ENCODE results near the gene PHF10. TPM values are rescaled to one million over a fixed set of nuclear protein-coding genes. Genes with fewer than 3 reads are reported as not detected.

PHF10 gene
- total RNA-seq, 2 donors from 2014 or later = 82.5 to 82.8 TPM

DNA sequence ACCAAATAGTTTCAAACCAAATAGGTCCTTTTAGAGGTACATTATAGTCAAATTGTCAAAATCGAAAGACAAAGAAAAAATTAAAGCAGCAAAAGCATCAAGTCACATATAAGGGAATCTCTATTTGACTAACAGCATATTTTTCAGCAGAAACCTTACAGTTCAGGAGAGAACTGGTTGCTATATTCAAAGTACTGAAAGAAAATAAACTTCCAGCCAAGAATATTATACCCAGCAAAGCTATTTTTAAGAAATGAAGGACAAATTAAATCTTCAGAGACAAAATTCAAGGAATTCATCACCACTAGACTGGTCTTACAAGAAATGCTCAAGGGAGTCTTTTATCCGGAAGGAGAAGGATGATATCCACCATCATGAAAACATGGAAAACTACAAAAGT, 38.4 kb downstream of the PHF10 start:
- Mint-ChIP-seq H3K27ac (no peak overlapping the region), H3K27me3 (ENCODE audit: insufficient read depth) (no peaks in the 10 kb centered on the region), H3K4me1 (no peaks in the 10 kb centered on the region), H3K9me3 (peaks cover 47% of the 10 kb centered on the region), H3K36me3 (ENCODE audit: low read depth) (peaks cover 76% of the 10 kb centered on the region), H3K4me3 (no peak overlapping the region)
- H3K27me3 ChIP-seq (ENCODE audit: control insufficient read depth, insufficient read depth, low read length, poor library complexity, severe bottlenecking) = no peaks in the 10 kb centered on the region
- TF ChIP-seq, protein P1, sequence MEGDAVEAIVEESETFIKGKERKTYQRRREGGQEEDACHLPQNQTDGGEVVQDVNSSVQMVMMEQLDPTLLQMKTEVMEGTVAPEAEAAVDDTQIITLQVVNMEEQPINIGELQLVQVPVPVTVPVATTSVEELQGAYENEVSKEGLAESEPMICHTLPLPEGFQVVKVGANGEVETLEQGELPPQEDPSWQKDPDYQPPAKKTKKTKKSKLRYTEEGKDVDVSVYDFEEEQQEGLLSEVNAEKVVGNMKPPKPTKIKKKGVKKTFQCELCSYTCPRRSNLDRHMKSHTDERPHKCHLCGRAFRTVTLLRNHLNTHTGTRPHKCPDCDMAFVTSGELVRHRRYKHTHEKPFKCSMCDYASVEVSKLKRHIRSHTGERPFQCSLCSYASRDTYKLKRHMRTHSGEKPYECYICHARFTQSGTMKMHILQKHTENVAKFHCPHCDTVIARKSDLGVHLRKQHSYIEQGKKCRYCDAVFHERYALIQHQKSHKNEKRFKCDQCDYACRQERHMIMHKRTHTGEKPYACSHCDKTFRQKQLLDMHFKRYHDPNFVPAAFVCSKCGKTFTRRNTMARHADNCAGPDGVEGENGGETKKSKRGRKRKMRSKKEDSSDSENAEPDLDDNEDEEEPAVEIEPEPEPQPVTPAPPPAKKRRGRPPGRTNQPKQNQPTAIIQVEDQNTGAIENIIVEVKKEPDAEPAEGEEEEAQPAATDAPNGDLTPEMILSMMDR (conservative IDR thresholded peaks at IDR 0.05) = no peak
- no peak for DNase-seq
- peak overlapping the region; percentile 72 for H3K4me3 ChIP-seq (ENCODE audit: low read length)
- H3K9me3 ChIP-seq (ENCODE audit: control insufficient read depth, low read length) = peaks cover 79% of the 10 kb centered on the region
- 86 to 100% methylated on average over 1 to 2 of the region's 2 CpGs for WGBS, 2 experiments (ENCODE audit: insufficient coverage in 1 of 2, insufficient read length in 1 of 2)
- no peaks in the 10 kb centered on the region for H3K4me1 ChIP-seq (ENCODE audit: control insufficient read depth, insufficient read depth, low read length)
- H3K9ac ChIP-seq (ENCODE audit: extremely low read depth, low read length, poor library complexity, severe bottlenecking) = no peak overlapping the region
- H3K36me3 ChIP-seq (ENCODE audit: control insufficient read depth, insufficient read depth, low read length) = peaks cover 90% of the 10 kb centered on the region
- H3K27ac ChIP-seq (ENCODE audit: low read depth, low read length) = no peak overlapping the region

DNA sequence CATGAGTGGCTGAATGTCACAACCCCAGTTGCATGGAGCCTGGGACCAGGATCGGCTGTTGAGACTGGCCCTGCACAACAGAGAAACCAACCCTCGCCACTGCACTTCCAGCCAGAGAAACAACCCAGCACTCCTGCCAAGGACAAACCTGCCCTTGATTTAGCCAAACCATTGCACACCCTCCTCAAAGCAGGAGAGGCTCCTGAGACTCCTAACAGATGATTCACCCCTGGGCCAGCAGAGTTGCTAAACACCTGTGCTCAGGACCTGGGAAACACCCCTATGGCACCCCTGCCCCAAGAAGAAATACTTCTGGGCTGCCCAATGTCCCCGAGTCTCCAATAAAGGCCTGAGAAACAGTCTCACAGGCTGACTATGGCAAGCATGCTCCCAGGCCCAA, 40.2 kb downstream of the PHF10 start:
- Mint-ChIP-seq H3K27ac (peak overlapping the region; percentile 41), H3K9me3 (peaks cover 36% of the 10 kb centered on the region), H3K36me3 (ENCODE audit: low read depth) (peaks cover 78% of the 10 kb centered on the region), H3K4me3 (no peak overlapping the region), H3K27me3 (ENCODE audit: insufficient read depth) (no peaks in the 10 kb centered on the region), H3K4me1 (peaks cover 2% of the 10 kb centered on the region)
- H3K9me3 ChIP-seq (ENCODE audit: control insufficient read depth, low read length) = peaks cover 81% of the 10 kb centered on the region
- no peaks in the 10 kb centered on the region for H3K27me3 ChIP-seq (ENCODE audit: control insufficient read depth, insufficient read depth, low read length, poor library complexity, severe bottlenecking)
- no peak for DNase-seq
- no peak overlapping the region for H3K27ac ChIP-seq (ENCODE audit: low read depth, low read length)
- H3K4me3 ChIP-seq (ENCODE audit: low read length) = no peak overlapping the region
- no peaks in the 10 kb centered on the region for H3K4me1 ChIP-seq (ENCODE audit: control insufficient read depth, insufficient read depth, low read length)
- WGBS, 2 experiments (ENCODE audit: insufficient coverage in 1 of 2, insufficient read length in 1 of 2) = 92 to 100% methylated on average over 1 to 3 of the region's 3 CpGs
- H3K9ac ChIP-seq (ENCODE audit: extremely low read depth, low read length, poor library complexity, severe bottlenecking) = no peak overlapping the region
- H3K36me3 ChIP-seq (ENCODE audit: control insufficient read depth, insufficient read depth, low read length) = peaks cover 90% of the 10 kb centered on the region
- TF ChIP-seq, protein P1 (conservative IDR thresholded peaks at IDR 0.05) = no peak

DNA sequence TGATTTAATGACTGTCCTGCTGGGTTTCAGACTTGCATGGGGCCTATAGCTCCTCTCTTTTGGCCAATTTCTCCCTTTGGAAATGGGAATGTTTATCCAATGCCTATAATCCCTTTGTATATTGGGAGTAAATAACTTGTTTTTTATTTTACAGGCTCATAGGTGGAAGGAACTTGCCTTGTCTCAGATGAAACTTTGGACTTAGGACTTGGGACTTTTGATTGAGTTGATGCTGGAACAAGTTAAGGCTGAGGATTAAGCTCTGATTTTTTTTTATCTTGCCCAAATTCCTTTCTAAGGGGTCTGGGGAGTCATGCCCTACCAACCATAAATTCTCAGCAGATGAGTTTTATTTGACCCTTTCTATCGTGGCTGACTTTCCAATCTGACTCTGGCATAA, 46.0 kb downstream of the PHF10 start:
- H3K27ac ChIP-seq (ENCODE audit: low read depth, low read length) = no peak overlapping the region
- H3K9ac ChIP-seq (ENCODE audit: extremely low read depth, low read length, poor library complexity, severe bottlenecking) = no peak overlapping the region
- H3K27me3 Mint-ChIP-seq (ENCODE audit: insufficient read depth) = no peaks in the 10 kb centered on the region
- 83 to 91% methylated on average over 1 of the region's 1 CpG for WGBS, 2 experiments (ENCODE audit: insufficient coverage in 1 of 2, insufficient read length in 1 of 2)
- H3K36me3 Mint-ChIP-seq (ENCODE audit: low read depth) = peaks cover 82% of the 10 kb centered on the region
- peaks cover 93% of the 10 kb centered on the region for H3K36me3 ChIP-seq (ENCODE audit: control insufficient read depth, insufficient read depth, low read length)
- H3K27ac Mint-ChIP-seq = peak overlapping the region; percentile 11
- peaks cover 86% of the 10 kb centered on the region for H3K9me3 ChIP-seq (ENCODE audit: control insufficient read depth, low read length)
- H3K4me1 ChIP-seq (ENCODE audit: control insufficient read depth, insufficient read depth, low read length) = no peaks in the 10 kb centered on the region
- H3K4me3 ChIP-seq (ENCODE audit: low read length) = peak overlapping the region; percentile 67
- TF ChIP-seq, protein P1 (conservative IDR thresholded peaks at IDR 0.05) = no peak
- H3K4me3 Mint-ChIP-seq = no peak overlapping the region
- H3K9me3 Mint-ChIP-seq = peaks cover 9% of the 10 kb centered on the region
- DNase-seq = no peak
- no peaks in the 10 kb centered on the region for H3K27me3 ChIP-seq (ENCODE audit: control insufficient read depth, insufficient read depth, low read length, poor library complexity, severe bottlenecking)
- peaks cover 24% of the 10 kb centered on the region for H3K4me1 Mint-ChIP-seq
